Type B pancreatic cell (in vitro differentiated cells): Measurements from ENCODE around the gene GRB2. TPM values are rescaled to one million over a fixed set of nuclear protein-coding genes. Genes with fewer than 3 reads are reported as not detected.

Experiments
- DNase-seq: peaks from one replicate; pipeline ENCODE4 v3.0.0; 2021; ENCODE audit warnings: mixed read lengths; ENCODE audit not compliant: unreplicated experiment; ENCODE audit errors: extremely low spot score
- H3K27ac Mint-ChIP-seq: 2 replicates; pipeline ENCODE4 v1.8.0; 2021; ENCODE audit warnings: mild to moderate bottlenecking, mixed read lengths
- H3K27me3 Mint-ChIP-seq: 2 replicates; pipeline ENCODE4 v1.8.0; 2021; ENCODE audit warnings: mixed read lengths
- H3K36me3 Mint-ChIP-seq: 2 replicates; pipeline ENCODE4 v1.8.0; 2021; ENCODE audit warnings: mixed read lengths
- H3K4me1 Mint-ChIP-seq: one replicate; pipeline ENCODE4 v1.8.0; 2021; ENCODE audit warnings: mixed read lengths; ENCODE audit not compliant: unreplicated experiment
- H3K4me3 Mint-ChIP-seq: 2 replicates; pipeline ENCODE4 v1.8.0; 2021; ENCODE audit warnings: mild to moderate bottlenecking, mixed read lengths
- H3K9me3 Mint-ChIP-seq: 2 replicates; pipeline ENCODE4 v1.8.0; 2021; ENCODE audit warnings: mixed read lengths
- CTCF ChIP-seq: fragments of 200-600 bp; sonication (generic); conservative IDR thresholded peaks from 2 replicates; pipeline ENCODE4 v1.5.0; 2021; ENCODE audit warnings: antibody characterized with exemption, mild to moderate bottlenecking
- total RNA-seq: library from RNA; stranded (reverse); gene quantifications from 2 replicates; pipeline ENCODE4 v1.2.1, GENCODE V29; 2021; ENCODE audit warnings: low replicate concordance

The GRB2 gene
- total RNA-seq, 1 donor from 2014 or later: 65.3 TPM

GRCh38 chr17:75402026-75402425 is 3.5 kb downstream of the GRB2 start:
- H3K36me3 Mint-ChIP-seq: no peaks in the 10 kb centered on the region
- H3K4me3 Mint-ChIP-seq: peak overlapping the region; percentile 13
- no peaks in the 10 kb centered on the region for H3K27me3 Mint-ChIP-seq
- TF ChIP-seq CTCF: no peak
- no peak overlapping the region for H3K27ac Mint-ChIP-seq
- DNase-seq: no peak
- H3K4me1 Mint-ChIP-seq: peaks cover 24% of the 10 kb centered on the region
- H3K9me3 Mint-ChIP-seq: no peaks in the 10 kb centered on the region

- no peaks in the 10 kb centered on the region for H3K27me3 Mint-ChIP-seq
- no peak for DNase-seq
- no peak for TF ChIP-seq CTCF
- H3K36me3 Mint-ChIP-seq: no peaks in the 10 kb centered on the region
- H3K4me1 Mint-ChIP-seq: peaks cover 24% of the 10 kb centered on the region
- H3K9me3 Mint-ChIP-seq: no peaks in the 10 kb centered on the region
- H3K27ac Mint-ChIP-seq: no peak overlapping the region
- H3K4me3 Mint-ChIP-seq: no peak overlapping the region
These were observed 5.0 kb downstream of the GRB2 start for GRCh38 chr17:75400326-75400939.

GRCh38 chr17:75398279-75398678 is 7.2 kb downstream of the GRB2 start:
- no peak overlapping the region for H3K27ac Mint-ChIP-seq
- no peak for DNase-seq

GRCh38 chr17:75397217-75397616 is 8.3 kb downstream of the GRB2 start:
- DNase-seq: no peak
- TF ChIP-seq CTCF: no peak
- Mint-ChIP-seq H3K36me3 (no peaks in the 10 kb centered on the region), H3K9me3 (no peaks in the 10 kb centered on the region), H3K27me3 (no peaks in the 10 kb centered on the region), H3K4me1 (peaks cover 37% of the 10 kb centered on the region), H3K27ac (peak overlapping the region; percentile 60), H3K4me3 (no peak overlapping the region)

More at GRCh38 chr17:75398279-75398678, 7.2 kb downstream of the GRB2 start:
- no peaks in the 10 kb centered on the region for H3K9me3 Mint-ChIP-seq
- no peak overlapping the region for H3K4me3 Mint-ChIP-seq
- TF ChIP-seq CTCF: no peak
- no peaks in the 10 kb centered on the region for H3K27me3 Mint-ChIP-seq
- H3K36me3 Mint-ChIP-seq: no peaks in the 10 kb centered on the region
- H3K4me1 Mint-ChIP-seq: peaks cover 33% of the 10 kb centered on the region

GRCh38 chr17:75396796-75397195 is 8.7 kb downstream of the GRB2 start:
- TF ChIP-seq CTCF: no peak
- no peaks in the 10 kb centered on the region for H3K27me3 Mint-ChIP-seq
- H3K9me3 Mint-ChIP-seq: no peaks in the 10 kb centered on the region
- no peak overlapping the region for H3K4me3 Mint-ChIP-seq
- DNase-seq: no peak
- peaks cover 41% of the 10 kb centered on the region for H3K4me1 Mint-ChIP-seq
- no peaks in the 10 kb centered on the region for H3K36me3 Mint-ChIP-seq
- peak overlapping the region; percentile 60 for H3K27ac Mint-ChIP-seq
